Panc1 (cell line): ENCODE data around the gene SLC1A2. TPM values are rescaled to one million over a fixed set of nuclear protein-coding genes. Genes with fewer than 3 reads are reported as not detected.

Source experiments
- ATAC-seq: fragments of 200-7000 bp; cut with Tn5 transposase; 2 replicates; pipeline ENCODE4 v1.9.1; 2020; ENCODE audit warnings: mild to moderate bottlenecking, moderate library complexity
- BruUV-seq: library from RNA; stranded (reverse); fragments of 400-500 nt; replicated peaks from 2 replicates; lab custom pipeline; 2021; lab: Mats Ljungman, UMichigan
- CTCF ChIA-PET: fragments of 300-600 bp; sonication (Branson Sonifier 250); formaldehyde crosslinking; loops from one replicate; lab custom pipeline; 2022; ENCODE audit warnings: antibody characterized with exemption; lab: Charles Lee
- POLR2A ChIA-PET: fragments of 300-600 bp; sonication (Branson Sonifier 250); formaldehyde crosslinking; loops from one replicate; lab custom pipeline; 2022; ENCODE audit warnings: antibody characterized with exemption; lab: Charles Lee
- DNase-seq: peaks from one replicate; pipeline ENCODE4 v3.0.0-alpha.2; 2010; ENCODE audit warnings: low read depth, low spot score
- H3K27ac ChIP-seq: 2 replicates; pipeline ENCODE4 v1.5.1; 2011; ENCODE audit warnings: mild to moderate bottlenecking, low read length, inconsistent platforms
- H3K27me3 ChIP-seq: fragments of 200-500 bp; sonication (Bioruptor generic); 2 replicates; pipeline ENCODE4 v1.6.0; 2014; ENCODE audit warnings: low read length, inconsistent platforms; ENCODE audit not compliant: control insufficient read depth, insufficient read depth
- H3K36me3 ChIP-seq: fragments of 200-500 bp; sonication (Bioruptor generic); 2 replicates; pipeline ENCODE4 v1.5.1; 2014; ENCODE audit warnings: inconsistent platforms, mild to moderate bottlenecking, low read length, moderate library complexity; ENCODE audit not compliant: control insufficient read depth, insufficient read depth
- H3K4me1 ChIP-seq: 2 replicates; pipeline ENCODE4 v1.5.1; 2011; ENCODE audit warnings: inconsistent platforms, mild to moderate bottlenecking, low read length, moderate library complexity; ENCODE audit not compliant: control insufficient read depth, insufficient read depth
- H3K4me3 ChIP-seq, 2 experiments: 2 replicates each; pipeline ENCODE4 v1.5.1; 2011 to 2012; ENCODE audit warnings: low read depth in 2 of 2, low read length in 2 of 2, mild to moderate bottlenecking in 2 of 2, inconsistent platforms in 1 of 2, moderate library complexity in 1 of 2
- H3K9me3 ChIP-seq: fragments of 200-500 bp; sonication (Bioruptor generic); 2 replicates; pipeline ENCODE4 v1.5.1; 2014; ENCODE audit warnings: low read depth, mild to moderate bottlenecking, inconsistent platforms, low read length, moderate library complexity; ENCODE audit not compliant: control insufficient read depth, insufficient read depth
- POLR2AphosphoS5 ChIP-seq: IDR thresholded peaks from 2 replicates; pipeline ENCODE4 v1.6.1; 2012; ENCODE audit warnings: mild to moderate bottlenecking, low read depth, low read length, moderate library complexity
- SIN3A ChIP-seq: IDR thresholded peaks from 2 replicates; pipeline ENCODE4 v1.6.1; 2012; ENCODE audit warnings: low read depth, mild to moderate bottlenecking, low read length, moderate library complexity, borderline replicate concordance; ENCODE audit not compliant: insufficient read depth
- TCF7L2 ChIP-seq: IDR thresholded peaks from 2 replicates; pipeline ENCODE4 v1.6.1; 2011; ENCODE audit warnings: mild to moderate bottlenecking, low read depth, low read length, inconsistent platforms
- in situ Hi-C: cut with HindIII; loops from 2 replicates; pipeline ENCODE4 v1.10.0; 2016; ENCODE audit warnings: low sequenced_read_pairs, low pct_unique_long_range_greater_than_20kb
- intact Hi-C: fragments of 100-400 bp; cut with micrococcal nuclease; formaldehyde crosslinking; loops from one replicate; pipeline ENCODE4 v1.10.0; 2022; ENCODE audit not compliant: unreplicated experiment
- total RNA-seq: library from RNA; stranded (reverse); gene quantifications from one replicate; pipeline ENCODE4 v1.2.1, GENCODE V29; 2021; ENCODE audit not compliant: unreplicated experiment
- TF ChIP-seq, protein P1 (sequence below), 2 experiments: IDR thresholded peaks; 2 replicates each; pipeline ENCODE4 v1.6.1; 2011 to 2012; ENCODE audit warnings: low read depth in 2 of 2, control low read depth in 1 of 2, low read length in 1 of 2, mild to moderate bottlenecking in 1 of 2, moderate library complexity in 1 of 2; ENCODE audit not compliant: insufficient read depth in 1 of 2
- TF ChIP-seq, protein P2 (sequence below): fragments of 450-650 bp; IDR thresholded peaks from 2 replicates; pipeline ENCODE4 v1.5.1; 2017; ENCODE audit warnings: mild to moderate bottlenecking

SLC1A2 gene
- total RNA-seq, 1 experiment from 2014 or later = 0.21 TPM

DNA sequence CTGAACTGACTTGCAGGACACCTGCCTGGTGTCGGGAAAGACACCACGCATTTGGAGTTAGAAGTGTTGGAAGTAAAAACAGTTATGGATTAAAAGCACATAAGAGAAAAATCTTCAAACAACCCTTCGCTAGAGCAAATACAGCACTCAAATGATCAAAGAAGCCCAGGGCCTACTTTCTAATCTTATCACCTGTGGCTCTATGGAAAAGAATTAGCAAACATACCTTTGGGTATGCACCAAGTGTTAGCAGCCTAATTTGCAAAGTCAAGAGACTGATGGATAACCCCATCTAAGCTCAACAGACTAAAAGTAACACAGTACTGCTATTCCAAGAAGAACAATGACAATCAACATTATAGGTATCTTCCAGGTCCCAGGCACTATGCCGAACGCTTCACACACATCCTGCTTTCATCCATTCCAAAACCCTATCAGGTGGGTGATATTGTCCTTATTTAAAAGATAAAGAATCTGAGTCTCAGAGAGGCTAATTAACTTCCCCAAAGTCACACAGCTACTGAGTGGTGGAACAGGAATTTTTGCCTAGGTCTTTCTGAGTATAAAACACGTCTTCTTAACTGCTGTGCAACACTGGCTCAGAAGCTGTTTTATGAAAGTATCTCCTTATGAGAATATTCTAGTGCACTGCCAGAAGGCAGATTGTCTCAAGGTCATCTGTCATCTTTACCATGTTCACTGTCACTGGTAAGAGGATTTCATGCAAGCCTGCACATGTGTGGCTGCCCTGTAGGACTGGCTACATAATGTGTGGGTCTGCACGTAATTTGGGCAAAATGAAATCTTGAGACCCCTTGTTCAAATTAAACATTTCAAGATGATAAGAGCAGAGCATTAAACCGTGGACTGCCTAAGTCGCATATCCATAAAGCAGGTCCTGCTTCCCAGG is 16.4 kb downstream of the SLC1A2 start:
- ChIA-PET POLR2A (interaction anchor here (0.7 kb wide), 1 partner anchor 1965 kb away, joined by 3 read pairs; no protein-coding TSS in a partner anchor), CTCF (no interaction called here)
- in situ Hi-C loops = no loop called here
- Histone ChIP-seq H3K4me1 (peaks cover 5% of the 10 kb centered on the region; the same call in 1 of the 2 replicates), H3K27ac (no peak overlapping the region), H3K36me3 (no peaks in the 10 kb centered on the region), H3K9me3 (no peaks in the 10 kb centered on the region), H3K4me3 (no peak overlapping the region), H3K27me3 (no peaks in the 10 kb centered on the region)
- intact Hi-C loops = no loop called here
- BruUV-seq = no TSS peak
- DNase-seq (no peak), ATAC-seq (no peak)
- TF ChIP-seq POLR2AphosphoS5 (no peak), TCF7L2 (no peak), SIN3A (no peak)
- TF ChIP-seq, protein P1, sequence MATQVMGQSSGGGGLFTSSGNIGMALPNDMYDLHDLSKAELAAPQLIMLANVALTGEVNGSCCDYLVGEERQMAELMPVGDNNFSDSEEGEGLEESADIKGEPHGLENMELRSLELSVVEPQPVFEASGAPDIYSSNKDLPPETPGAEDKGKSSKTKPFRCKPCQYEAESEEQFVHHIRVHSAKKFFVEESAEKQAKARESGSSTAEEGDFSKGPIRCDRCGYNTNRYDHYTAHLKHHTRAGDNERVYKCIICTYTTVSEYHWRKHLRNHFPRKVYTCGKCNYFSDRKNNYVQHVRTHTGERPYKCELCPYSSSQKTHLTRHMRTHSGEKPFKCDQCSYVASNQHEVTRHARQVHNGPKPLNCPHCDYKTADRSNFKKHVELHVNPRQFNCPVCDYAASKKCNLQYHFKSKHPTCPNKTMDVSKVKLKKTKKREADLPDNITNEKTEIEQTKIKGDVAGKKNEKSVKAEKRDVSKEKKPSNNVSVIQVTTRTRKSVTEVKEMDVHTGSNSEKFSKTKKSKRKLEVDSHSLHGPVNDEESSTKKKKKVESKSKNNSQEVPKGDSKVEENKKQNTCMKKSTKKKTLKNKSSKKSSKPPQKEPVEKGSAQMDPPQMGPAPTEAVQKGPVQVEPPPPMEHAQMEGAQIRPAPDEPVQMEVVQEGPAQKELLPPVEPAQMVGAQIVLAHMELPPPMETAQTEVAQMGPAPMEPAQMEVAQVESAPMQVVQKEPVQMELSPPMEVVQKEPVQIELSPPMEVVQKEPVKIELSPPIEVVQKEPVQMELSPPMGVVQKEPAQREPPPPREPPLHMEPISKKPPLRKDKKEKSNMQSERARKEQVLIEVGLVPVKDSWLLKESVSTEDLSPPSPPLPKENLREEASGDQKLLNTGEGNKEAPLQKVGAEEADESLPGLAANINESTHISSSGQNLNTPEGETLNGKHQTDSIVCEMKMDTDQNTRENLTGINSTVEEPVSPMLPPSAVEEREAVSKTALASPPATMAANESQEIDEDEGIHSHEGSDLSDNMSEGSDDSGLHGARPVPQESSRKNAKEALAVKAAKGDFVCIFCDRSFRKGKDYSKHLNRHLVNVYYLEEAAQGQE (IDR thresholded peaks at IDR 0.05; ENCODE audit: insufficient read depth in 1 of 2, low read depth in 2 of 2, low read length in 1 of 2) = no peak
- TF ChIP-seq, protein P2, sequence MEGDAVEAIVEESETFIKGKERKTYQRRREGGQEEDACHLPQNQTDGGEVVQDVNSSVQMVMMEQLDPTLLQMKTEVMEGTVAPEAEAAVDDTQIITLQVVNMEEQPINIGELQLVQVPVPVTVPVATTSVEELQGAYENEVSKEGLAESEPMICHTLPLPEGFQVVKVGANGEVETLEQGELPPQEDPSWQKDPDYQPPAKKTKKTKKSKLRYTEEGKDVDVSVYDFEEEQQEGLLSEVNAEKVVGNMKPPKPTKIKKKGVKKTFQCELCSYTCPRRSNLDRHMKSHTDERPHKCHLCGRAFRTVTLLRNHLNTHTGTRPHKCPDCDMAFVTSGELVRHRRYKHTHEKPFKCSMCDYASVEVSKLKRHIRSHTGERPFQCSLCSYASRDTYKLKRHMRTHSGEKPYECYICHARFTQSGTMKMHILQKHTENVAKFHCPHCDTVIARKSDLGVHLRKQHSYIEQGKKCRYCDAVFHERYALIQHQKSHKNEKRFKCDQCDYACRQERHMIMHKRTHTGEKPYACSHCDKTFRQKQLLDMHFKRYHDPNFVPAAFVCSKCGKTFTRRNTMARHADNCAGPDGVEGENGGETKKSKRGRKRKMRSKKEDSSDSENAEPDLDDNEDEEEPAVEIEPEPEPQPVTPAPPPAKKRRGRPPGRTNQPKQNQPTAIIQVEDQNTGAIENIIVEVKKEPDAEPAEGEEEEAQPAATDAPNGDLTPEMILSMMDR = no peak

- ATAC-seq = no peak
- Histone ChIP-seq H3K36me3 (no peaks in the 10 kb centered on the region), H3K27me3 (no peaks in the 10 kb centered on the region), H3K27ac (no peak overlapping the region), H3K4me1 (no peaks in the 10 kb centered on the region), H3K4me3 (no peak overlapping the region), H3K9me3 (no peaks in the 10 kb centered on the region)
- no peak for TF ChIP-seq SIN3A
- TF ChIP-seq POLR2AphosphoS5 = no peak
- TF ChIP-seq TCF7L2 = no peak
- TF ChIP-seq, protein P2 = no peak
- TF ChIP-seq, protein P1 (IDR thresholded peaks at IDR 0.05; ENCODE audit: insufficient read depth in 1 of 2, low read depth in 2 of 2, low read length in 1 of 2) = no peak
- intact Hi-C loops (no loop called here), in situ Hi-C loops (no loop called here)
- DNase-seq = no peak
- ChIA-PET POLR2A (no interaction called here), CTCF (no interaction called here)
- BruUV-seq = no TSS peak
Observed at GRCh38 chr11:35398881-35399280, 20.5 kb downstream of the SLC1A2 start.
